ENCODE results near the gene PAX3. TPM values are rescaled to one million over a fixed set of nuclear protein-coding genes. Genes with fewer than 3 reads are reported as not detected.

The PAX3 gene
- total RNA-seq, 1 donor from 2014 or later: not detected

- intact Hi-C loops (cut with micrococcal nuclease): no loop called here
- DNase-seq: no peak
- no peak for ATAC-seq
These were observed 57.5 kb downstream of the PAX3 start for GRCh38 chr2:222241128-222241870.

GRCh38 chr2:222240676-222241049 lies 58.1 kb downstream of the PAX3 start:
- no peak for ATAC-seq
- intact Hi-C loops (cut with micrococcal nuclease): no loop called here

GRCh38 chr2:222239945-222240675 lies 58.7 kb downstream of the PAX3 start:
- ATAC-seq: peak; percentile 99
- intact Hi-C loops (cut with micrococcal nuclease): no loop called here
- peak; percentile 50 for DNase-seq

More at GRCh38 chr2:222240676-222241049, 58.1 kb downstream of the PAX3 start:
- DNase-seq: no peak

GRCh38 chr2:222239091-222239490 lies 59.7 kb downstream of the PAX3 start:
- DNase-seq (no peak), ATAC-seq (no peak)
- intact Hi-C loops (cut with micrococcal nuclease): no loop called here

GRCh38 chr2:222238072-222238471 lies 60.7 kb downstream of the PAX3 start:
- ATAC-seq: no peak
- no peak for DNase-seq
- intact Hi-C loops (cut with micrococcal nuclease): no loop called here

- no peak for DNase-seq
- intact Hi-C loops (cut with micrococcal nuclease): no loop called here
- ATAC-seq: no peak
These were observed 66.0 kb downstream of the PAX3 start for GRCh38 chr2:222232839-222233238.

GRCh38 chr2:222232372-222232771 lies 66.4 kb downstream of the PAX3 start:
- intact Hi-C loops (cut with micrococcal nuclease): no loop called here
- no peak for DNase-seq
- no peak for ATAC-seq

- no peak for ATAC-seq
- intact Hi-C loops (cut with micrococcal nuclease): no loop called here
- DNase-seq: no peak
These were observed 70.7 kb downstream of the PAX3 start for GRCh38 chr2:222228054-222228453.

- intact Hi-C loops (cut with micrococcal nuclease): no loop called here
- ATAC-seq (no peak), DNase-seq (no peak)
These were observed 80.0 kb downstream of the PAX3 start for GRCh38 chr2:222218786-222219185.

- DNase-seq (no peak), ATAC-seq (no peak)
- intact Hi-C loops (cut with micrococcal nuclease): no loop called here
These were observed 81.1 kb downstream of the PAX3 start for GRCh38 chr2:222217712-222218111.

GRCh38 chr2:222214885-222215284 lies 83.9 kb downstream of the PAX3 start:
- intact Hi-C loops (cut with micrococcal nuclease): no loop called here
- no peak for ATAC-seq
- DNase-seq: no peak

- intact Hi-C loops (cut with micrococcal nuclease): no loop called here
These were observed 85.7 kb downstream of the PAX3 start for GRCh38 chr2:222213049-222213448.

GRCh38 chr2:222212571-222212970 lies 86.2 kb downstream of the PAX3 start:
- ATAC-seq (no peak), DNase-seq (no peak)
- intact Hi-C loops (cut with micrococcal nuclease): no loop called here

More at GRCh38 chr2:222213049-222213448, 85.7 kb downstream of the PAX3 start:
- DNase-seq: no peak
- no peak for ATAC-seq

GRCh38 chr2:222208010-222208690 lies 90.6 kb downstream of the PAX3 start:
- DNase-seq: no peak
- intact Hi-C loops (cut with micrococcal nuclease): no loop called here
- ATAC-seq: no peak

- DNase-seq: no peak
- no peak for ATAC-seq
- intact Hi-C loops (cut with micrococcal nuclease): no loop called here
These were observed 93.7 kb downstream of the PAX3 start for GRCh38 chr2:222205136-222205535.

- no peak for DNase-seq
- intact Hi-C loops (cut with micrococcal nuclease): no loop called here
- no peak for ATAC-seq
These were observed 95.8 kb downstream of the PAX3 start for GRCh38 chr2:222203041-222203440.

GRCh38 chr2:222196159-222196558 lies 102.6 kb downstream of the PAX3 start:
- DNase-seq: no peak
- intact Hi-C loops (cut with micrococcal nuclease): no loop called here
- no peak for ATAC-seq

- ATAC-seq (no peak), DNase-seq (no peak)
- intact Hi-C loops (cut with micrococcal nuclease): no loop called here
These were observed 104.1 kb downstream of the PAX3 start for GRCh38 chr2:222194669-222195068.

- DNase-seq (no peak), ATAC-seq (no peak)
- intact Hi-C loops (cut with micrococcal nuclease): no loop called here
These were observed 105.3 kb downstream of the PAX3 start for GRCh38 chr2:222193328-222193983.

- intact Hi-C loops (cut with micrococcal nuclease): no loop called here
- ATAC-seq (no peak), DNase-seq (no peak)
These were observed 118.2 kb downstream of the PAX3 start for GRCh38 chr2:222180619-222181018.
